ENCODE data around the gene IMPG2.

IMPG2 gene

DNA sequence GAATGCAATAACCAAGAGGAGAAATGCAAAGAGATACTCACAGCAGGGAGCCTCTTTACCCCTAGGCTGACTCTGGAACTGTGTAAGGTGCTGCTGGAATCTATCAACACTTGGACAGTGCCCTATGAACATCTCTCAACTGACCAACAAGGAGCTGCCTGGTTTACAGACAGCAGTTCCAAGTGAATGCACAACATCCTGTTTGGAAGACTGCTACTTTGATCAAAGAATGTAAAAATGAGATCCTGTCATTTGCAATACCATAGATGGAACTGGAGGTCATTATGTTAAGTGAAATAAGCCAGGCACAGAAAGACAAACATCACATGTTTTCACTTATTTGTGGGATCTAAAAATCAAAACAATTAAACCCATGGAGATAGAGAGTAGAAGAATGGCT lies 136.3 kb downstream of the IMPG2 start:
- DNase-seq (ENCODE audit: low read depth), result no peak

DNA sequence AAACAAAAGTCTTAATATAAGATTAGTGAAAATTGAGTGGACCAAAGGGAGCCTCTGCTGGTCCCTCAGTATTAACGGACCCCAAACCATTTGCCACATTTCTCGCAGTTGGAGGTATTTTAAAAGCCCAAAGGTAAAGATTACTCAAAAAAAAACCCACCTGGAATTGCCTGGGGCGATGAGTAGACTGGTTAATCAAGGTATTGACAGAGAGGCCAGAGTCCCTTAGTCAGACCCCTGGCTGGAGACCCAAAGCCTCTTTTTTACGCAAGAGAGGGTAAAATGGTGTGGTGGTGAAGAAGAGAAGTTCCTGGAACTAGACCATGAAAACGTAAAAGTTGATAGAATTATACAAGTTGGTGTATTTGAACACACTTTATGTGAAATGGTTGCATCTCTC lies 137.2 kb downstream of the IMPG2 start:
- DNase-seq (ENCODE audit: low read depth), result no peak

DNA sequence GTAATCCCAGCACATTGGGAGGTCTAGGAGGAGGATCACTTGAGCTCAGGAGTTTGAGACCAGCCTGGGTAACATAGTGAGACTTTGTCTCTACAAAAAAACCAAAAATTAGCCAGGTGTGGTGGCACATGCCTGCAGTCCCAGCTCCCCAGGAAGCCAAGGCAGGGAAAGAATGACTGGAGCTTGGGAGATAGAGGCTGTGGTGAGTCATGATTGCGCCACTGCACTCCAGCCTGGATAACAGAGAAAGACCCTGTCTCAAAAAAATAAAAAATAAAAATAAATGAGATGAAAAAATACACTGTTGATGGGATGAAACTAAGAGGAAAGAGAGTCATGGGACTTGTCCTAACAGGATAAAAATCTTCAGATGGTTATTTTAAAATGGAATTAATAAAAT lies 137.6 kb downstream of the IMPG2 start:
- no peak for DNase-seq (ENCODE audit: low read depth)

DNA sequence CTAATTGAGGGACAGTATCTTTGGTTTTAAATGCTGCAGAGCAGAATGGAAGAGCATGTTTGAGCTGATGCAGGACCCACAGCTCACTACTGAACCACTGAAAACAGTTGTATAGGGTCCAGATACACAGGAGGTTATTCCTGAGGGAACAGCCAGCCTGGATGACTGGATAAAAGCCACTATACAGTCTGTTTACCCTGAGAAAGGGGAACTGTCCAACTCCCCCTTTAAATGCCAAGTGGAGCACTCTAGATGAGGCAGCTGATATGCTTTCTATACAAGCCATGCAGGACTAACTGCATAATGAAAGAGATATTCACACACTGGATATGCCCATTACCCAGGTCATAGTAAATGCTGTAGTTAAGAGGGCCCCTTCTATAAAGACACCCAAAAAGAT lies 138.6 kb downstream of the IMPG2 start:
- no peak for DNase-seq (ENCODE audit: low read depth)

DNA sequence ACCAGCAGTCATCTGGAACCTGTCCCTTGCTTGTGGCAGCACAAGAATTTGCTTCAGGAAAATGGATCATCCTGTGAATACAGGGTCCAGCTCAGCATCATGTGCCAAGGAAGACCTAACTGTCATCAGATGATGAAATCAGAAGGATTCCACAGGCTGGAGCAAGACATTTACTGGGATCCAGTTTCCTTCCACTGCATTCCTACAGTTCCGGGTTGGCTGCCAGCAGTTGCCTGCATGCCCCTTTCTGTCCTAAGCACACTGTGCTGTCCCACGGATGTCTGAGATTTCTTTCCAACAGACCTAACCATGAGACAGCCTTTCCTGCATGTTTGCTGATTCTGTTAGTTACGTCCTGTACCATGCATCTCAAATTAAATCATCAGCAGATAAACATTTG lies 140.7 kb downstream of the IMPG2 start:
- DNase-seq (ENCODE audit: low read depth), result no peak

DNA sequence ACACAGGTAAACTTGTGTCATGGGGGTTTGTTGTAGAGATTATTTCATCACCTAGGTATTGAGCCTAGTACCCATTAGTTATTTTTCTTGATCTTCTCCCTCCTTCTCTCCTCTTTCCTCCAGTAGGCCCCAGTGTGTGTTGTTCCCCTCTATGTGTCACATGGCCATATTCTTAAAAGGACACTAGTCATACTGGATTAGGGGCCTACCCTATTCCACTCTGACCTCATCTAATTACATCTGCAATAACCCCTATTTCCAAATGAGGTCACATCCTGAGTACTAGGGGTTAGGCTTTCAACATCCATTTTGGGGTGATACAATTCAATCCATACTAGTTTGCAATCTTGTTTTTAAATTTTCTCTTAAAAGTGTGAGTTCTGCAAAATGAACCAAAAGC lies 142.8 kb downstream of the IMPG2 start:
- no peak for DNase-seq (ENCODE audit: low read depth)

Measured in activated T-cell treated with anti-CD3 and anti-CD28 coated beads for 1 hour (primary cell).